NB4 (cell line): Measurements from ENCODE around the gene SCN1A.
A peak's percentile ranks its signal among the peaks of the same experiment; 100 is the strongest.
"Not testable (repeated sequence)": the region's sequence is repeated elsewhere in the genome, so short reads cannot be mapped to it uniquely, and the experiment has no call there.

Source experiments
- DNase-seq: peaks from one replicate; pipeline ENCODE4 v3.0.0; 2010; ENCODE audit warnings: low read depth
- H3K4me3 ChIP-seq: one replicate; pipeline ENCODE4 v1.5.1; 2011; ENCODE audit warnings: mild to moderate bottlenecking, low read depth, low read length, moderate library complexity
- MYC ChIP-seq: IDR thresholded peaks from 2 replicates; pipeline ENCODE4 v1.6.1; 2011; ENCODE audit warnings: low read depth, low read length
- POLR2A ChIP-seq: IDR thresholded peaks from 2 replicates; pipeline ENCODE4 v1.6.1; 2011; ENCODE audit warnings: mild to moderate bottlenecking; ENCODE audit not compliant: insufficient read length; ENCODE audit errors: extremely low read depth
- TF ChIP-seq, protein P1 (sequence below): IDR thresholded peaks from one replicate; pipeline ENCODE4 v1.5.1; 2012; ENCODE audit warnings: low read depth, low read length
- TF ChIP-seq, protein P2 (sequence below): IDR thresholded peaks from 2 replicates; pipeline ENCODE4 v1.6.1; 2011; ENCODE audit warnings: low read depth, low read length

Gene SCN1A

DNA sequence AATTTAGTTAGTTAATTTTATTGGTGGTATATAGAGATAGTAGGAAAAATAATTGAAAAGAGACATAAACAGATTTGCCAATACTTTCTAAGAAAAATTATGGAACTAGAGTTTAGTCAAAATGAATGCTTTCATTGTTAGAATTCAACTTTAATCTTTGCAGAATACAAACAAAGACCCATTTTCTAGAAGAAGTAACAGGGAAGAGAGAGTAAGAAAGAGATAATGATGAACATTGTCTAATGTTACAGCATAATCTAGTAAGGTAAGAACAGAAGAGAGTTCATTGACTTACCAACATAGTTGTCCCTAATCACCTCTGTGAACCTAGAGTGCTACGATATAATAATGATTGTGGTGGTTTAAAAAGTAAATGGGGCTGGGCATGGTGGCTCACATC, 23.7 kb downstream of the SCN1A start:
- no peak for TF ChIP-seq POLR2A
- no peak for TF ChIP-seq MYC
- TF ChIP-seq, protein P1, sequence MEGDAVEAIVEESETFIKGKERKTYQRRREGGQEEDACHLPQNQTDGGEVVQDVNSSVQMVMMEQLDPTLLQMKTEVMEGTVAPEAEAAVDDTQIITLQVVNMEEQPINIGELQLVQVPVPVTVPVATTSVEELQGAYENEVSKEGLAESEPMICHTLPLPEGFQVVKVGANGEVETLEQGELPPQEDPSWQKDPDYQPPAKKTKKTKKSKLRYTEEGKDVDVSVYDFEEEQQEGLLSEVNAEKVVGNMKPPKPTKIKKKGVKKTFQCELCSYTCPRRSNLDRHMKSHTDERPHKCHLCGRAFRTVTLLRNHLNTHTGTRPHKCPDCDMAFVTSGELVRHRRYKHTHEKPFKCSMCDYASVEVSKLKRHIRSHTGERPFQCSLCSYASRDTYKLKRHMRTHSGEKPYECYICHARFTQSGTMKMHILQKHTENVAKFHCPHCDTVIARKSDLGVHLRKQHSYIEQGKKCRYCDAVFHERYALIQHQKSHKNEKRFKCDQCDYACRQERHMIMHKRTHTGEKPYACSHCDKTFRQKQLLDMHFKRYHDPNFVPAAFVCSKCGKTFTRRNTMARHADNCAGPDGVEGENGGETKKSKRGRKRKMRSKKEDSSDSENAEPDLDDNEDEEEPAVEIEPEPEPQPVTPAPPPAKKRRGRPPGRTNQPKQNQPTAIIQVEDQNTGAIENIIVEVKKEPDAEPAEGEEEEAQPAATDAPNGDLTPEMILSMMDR, result no peak
- TF ChIP-seq, protein P2, sequence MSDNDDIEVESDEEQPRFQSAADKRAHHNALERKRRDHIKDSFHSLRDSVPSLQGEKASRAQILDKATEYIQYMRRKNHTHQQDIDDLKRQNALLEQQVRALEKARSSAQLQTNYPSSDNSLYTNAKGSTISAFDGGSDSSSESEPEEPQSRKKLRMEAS, result no peak
- no peak overlapping the region for H3K4me3 ChIP-seq
- no peak for DNase-seq

DNA sequence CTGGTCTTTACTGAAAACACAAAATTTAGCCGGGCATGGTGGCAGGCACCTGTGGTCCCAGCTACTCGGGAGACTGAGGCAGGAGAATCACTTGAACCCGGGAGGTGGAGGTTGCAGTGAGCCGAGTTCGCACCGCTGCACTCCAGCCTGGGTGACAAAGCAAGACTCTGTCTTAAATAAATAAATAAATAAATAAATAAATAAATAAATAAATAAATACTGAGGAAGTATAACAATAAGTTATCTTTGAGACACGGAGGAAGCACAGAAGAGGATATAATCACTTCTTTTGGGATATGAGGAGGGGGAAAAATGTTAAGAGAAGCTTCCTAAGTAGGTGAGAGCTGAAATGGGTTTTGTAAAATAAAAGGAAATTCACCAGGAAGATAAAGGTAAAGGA, 24.5 kb downstream of the SCN1A start:
- DNase-seq, H3K4me3 ChIP-seq: not testable (repeated sequence)

DNA sequence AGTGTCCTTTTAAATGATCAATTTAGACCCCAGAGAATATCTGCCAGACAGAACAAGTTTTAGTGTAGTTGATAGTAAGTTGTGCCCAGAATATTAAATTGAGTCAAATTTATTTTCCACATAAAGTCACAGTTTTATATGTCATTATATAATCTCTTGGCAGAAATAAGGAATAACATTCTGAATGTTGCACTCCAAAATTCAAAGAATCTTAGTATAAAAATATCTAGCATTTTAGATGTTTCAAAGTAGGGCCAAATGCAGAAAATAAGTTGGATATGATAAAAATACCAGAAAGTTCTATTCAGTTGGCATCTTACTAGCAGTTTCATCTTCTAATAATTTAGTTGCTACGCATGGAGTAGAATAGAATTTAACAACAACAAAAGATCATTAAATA, 33.5 kb downstream of the SCN1A start:
- no peak for DNase-seq
- TF ChIP-seq, protein P1, result no peak
- TF ChIP-seq POLR2A, result no peak
- TF ChIP-seq MYC, result no peak
- H3K4me3 ChIP-seq, result no peak overlapping the region

DNA sequence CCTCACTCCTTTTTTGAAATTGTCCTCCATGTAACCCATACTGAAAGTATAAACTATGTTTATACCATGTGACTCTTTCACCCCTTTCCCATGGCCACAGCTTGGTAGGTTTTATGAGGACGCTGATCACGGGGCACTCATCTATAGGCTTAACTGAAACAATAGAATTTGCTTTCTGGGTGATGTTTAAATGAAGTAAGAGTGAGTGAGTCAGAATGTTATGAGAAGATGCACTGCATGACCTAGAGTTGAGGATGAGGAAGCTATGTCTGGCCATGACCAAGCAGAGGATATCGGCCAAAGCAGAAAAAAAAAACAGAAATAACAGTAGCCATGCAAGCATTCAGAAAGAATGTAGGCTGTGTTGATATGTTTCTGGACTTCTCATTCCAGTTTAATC, 34.9 kb downstream of the SCN1A start:
- DNase-seq, result peak; percentile 4
- no peak overlapping the region for H3K4me3 ChIP-seq
- TF ChIP-seq, protein P1, result no peak
- TF ChIP-seq, protein P2, result no peak

DNA sequence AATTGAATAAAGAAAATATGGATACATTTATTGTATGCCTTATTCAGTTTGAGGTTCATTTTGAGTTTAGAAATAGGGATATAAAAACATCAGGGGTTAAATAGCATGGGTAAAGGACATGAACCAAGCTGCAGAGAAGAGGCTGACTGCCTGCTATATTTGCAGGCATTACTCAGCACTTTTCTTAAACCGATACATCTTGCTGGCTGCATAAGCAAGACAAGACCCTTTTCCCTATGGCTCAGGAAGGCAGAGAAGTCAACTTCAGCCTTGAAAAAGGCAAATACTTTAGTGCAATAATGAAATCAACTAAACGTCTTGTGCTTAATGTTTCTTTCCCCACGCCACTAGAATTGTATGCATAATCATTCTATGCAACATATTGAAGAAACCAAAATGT, 36.4 kb downstream of the SCN1A start:
- peak; percentile 28 for DNase-seq
- TF ChIP-seq, protein P2, result no peak
- TF ChIP-seq POLR2A, result no peak
- TF ChIP-seq, protein P1, result no peak
- no peak for TF ChIP-seq MYC
- H3K4me3 ChIP-seq, result no peak overlapping the region

DNA sequence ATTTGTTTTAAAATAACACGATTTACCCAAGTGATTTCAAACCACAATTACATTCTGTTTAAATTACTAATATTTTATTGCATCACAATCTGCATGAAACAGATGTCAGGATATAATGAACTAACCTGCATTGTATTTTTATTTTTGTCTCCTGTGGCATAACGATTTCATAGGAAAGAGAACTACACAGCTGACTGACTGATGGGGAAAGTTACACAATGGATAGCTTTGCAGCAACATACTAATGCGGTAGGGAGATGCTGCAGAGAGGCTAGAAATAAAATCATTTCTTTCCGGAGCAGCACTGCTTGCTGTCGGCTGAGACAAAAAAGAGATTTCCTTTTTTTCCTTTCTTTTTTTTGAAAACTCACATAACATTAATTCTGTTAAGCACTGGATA, 36.9 kb downstream of the SCN1A start:
- TF ChIP-seq, protein P1, result no peak
- TF ChIP-seq, protein P2, result no peak
- no peak for TF ChIP-seq POLR2A
- no peak for TF ChIP-seq MYC
- DNase-seq, result peak; percentile 28
- H3K4me3 ChIP-seq, result no peak overlapping the region

DNA sequence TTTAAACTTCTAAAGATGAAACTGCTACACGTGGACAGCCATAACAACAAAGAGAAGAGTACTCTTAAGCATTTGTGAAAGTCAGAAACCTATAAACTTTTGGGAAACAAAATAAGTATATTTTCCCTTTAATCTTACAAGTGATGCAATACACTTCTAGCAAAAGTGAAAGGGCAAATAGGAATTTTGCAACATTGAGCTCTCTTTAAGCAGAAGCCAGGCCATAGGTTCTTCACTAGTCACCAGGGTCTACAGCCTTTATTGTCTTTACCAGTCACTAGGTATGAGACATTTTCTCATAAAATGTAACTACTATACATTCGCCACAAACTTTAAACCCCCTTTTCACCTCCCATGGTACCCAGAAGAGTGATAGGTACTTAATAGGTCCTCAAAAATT, 37.5 kb downstream of the SCN1A start:
- TF ChIP-seq MYC, result no peak
- TF ChIP-seq, protein P2, result no peak
- TF ChIP-seq POLR2A, result no peak
- TF ChIP-seq, protein P1, result no peak
- DNase-seq, result peak; percentile 7
- no peak overlapping the region for H3K4me3 ChIP-seq
